Measurements from ENCODE around the gene EHHADH.

EHHADH gene

DNA sequence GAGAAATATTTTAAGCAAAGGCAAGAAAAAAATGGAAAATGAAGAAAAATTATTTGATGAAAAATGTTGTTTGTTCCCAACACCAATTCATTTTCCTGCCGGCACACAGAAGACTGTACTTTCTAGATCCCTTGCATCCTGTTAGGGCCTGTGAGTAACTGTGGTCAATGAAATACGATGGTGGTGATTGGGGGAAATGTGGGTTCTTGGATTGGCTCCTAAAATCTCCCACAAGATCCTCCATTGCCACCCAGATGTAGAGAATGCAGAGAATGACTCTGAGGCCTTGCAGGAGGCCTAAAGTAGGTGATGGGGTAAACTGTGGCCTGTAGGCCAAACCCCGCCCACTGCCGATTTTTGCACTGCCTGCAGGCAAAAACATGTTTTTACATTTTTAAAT is 54.6 kb downstream of the EHHADH start:
- DNase-seq (ENCODE audit: low spot score) = no peak

DNA sequence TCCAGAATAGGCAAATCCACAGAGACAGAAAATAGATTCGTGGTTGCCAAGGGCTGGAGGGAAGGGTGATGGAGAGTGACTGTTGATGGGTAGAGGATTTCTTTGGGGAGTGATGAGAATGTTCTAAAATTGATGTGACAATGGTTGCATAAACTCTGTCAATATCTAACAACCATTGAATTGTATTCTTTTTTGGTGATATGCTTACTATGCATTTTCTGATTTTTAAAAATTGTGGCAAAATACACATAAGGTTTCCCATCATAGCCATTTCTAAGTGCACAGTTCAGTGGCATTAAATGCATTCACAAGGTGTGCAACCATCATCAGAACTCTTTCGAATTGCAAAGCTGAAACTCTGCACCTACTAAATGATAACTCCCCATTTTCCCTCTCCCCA is 56.8 kb downstream of the EHHADH start:
- no peak for DNase-seq (ENCODE audit: low spot score)

DNA sequence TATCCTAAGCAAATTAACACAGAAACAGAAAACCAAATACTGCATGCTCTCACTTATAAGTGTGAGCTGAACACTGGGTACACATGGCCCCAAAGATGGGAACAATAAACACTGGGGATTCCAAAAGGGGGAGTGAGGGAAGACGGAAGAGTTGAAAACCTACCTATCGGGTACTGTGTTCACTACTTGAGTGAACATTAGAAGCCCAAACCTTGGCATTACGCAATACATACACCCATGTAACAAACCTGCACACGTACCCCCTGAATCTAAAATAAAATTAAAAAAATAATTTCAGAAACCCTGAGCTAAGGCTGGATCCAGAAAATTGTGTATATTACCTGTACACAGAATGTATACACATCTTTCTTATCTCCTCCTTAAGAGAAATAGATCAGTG is 58.2 kb downstream of the EHHADH start:
- DNase-seq (ENCODE audit: low spot score) = no peak

DNA sequence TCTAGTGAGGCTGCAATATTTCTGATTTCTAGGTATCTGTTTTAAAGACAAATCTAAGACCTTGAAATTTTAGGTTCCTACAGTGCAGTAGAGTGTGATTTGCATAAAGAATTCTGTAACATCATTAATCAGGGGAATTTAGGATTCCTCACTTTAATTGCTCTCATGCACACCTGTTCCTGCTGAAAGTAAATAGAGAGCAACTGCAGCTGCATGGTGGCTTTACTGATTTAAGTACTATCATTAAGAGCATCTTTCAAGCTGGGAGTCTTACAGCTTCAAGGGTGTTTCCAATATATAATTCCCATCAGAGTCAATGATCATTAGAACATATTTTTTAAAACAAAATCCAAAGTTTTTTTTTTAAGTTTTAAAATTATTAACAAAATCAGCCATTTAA is 65.0 kb downstream of the EHHADH start:
- no peak for DNase-seq (ENCODE audit: low spot score)

DNA sequence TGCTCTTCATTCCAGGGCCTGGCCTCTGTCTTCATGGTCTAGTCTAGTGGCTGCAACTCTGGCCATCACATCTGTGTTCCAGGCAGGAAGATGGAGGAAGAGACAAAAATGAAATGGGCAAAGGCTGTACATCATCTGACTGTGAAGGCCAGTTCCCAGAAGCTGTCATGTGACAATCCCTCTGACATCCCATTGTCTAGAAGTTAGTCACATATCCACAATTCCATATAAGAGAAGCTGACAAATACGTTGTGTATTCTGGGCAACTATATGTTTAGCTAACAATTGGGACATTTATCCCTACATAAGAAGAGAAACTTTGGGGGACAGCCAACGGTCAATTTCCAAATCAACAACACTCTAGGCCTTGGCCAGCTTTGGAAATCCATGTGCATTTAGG is 66.5 kb downstream of the EHHADH start:
- DNase-seq (ENCODE audit: low spot score) = no peak

DNA sequence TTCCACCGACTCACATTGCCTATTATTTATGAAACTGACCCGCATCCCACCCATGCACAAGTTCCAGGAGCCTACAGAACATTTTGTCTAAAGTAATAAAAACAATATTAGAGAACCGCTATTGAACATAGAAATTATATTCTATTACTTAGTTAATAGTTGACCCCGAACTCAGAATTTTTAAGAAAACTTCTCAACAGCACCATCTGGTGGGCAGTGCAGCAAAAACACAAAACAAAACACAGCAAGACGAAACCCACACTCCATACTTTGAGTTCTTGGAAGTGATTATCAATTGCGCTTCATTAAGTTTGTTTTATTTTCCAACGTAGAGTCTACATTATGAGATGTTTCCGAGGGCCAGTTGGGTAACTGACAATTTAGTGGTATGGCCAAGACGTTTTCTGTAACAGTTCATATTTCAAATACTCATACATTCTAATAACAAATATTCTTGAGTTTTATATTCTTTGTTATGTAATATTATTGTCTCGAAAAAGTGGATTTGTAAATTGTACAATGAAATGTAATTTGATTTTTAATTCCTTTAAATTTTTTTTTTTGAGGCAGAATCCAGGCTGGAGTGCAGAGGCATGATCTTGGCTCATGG is 77.0 kb downstream of the EHHADH start:
- DNase-seq (ENCODE audit: low spot score) = peak; percentile 43

DNA sequence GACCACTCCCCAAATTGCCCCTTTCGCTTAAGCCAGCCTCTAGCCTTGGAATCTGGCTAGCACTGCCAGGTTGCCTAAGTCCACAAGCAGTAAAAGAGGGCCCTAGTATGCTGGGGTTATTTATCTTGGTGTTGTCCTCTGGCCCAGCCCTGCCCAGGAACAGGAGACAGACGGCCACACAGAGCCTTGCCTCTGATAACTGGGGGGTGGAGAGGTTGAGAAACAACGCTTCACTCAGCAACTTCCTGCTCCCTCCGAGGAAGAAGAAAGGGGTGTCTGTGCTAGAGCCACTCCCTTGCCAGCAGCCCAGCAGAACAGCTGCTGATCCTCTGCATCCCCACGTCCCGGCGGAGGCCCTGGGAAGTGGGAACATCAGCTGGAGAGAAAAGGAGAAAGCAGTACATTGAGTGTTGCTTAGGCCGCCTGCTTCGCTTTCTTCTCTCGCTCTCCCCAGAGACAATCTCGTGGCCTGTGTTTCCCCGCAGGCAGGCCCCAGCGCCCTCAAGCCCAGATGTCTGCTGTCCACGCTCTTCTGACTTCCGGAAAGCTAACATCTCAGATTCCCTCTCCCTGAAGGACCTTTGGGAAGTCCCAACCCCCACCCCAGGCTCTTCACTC is 78.4 kb downstream of the EHHADH start:
- DNase-seq (ENCODE audit: low spot score) = peak; percentile 74

DNA sequence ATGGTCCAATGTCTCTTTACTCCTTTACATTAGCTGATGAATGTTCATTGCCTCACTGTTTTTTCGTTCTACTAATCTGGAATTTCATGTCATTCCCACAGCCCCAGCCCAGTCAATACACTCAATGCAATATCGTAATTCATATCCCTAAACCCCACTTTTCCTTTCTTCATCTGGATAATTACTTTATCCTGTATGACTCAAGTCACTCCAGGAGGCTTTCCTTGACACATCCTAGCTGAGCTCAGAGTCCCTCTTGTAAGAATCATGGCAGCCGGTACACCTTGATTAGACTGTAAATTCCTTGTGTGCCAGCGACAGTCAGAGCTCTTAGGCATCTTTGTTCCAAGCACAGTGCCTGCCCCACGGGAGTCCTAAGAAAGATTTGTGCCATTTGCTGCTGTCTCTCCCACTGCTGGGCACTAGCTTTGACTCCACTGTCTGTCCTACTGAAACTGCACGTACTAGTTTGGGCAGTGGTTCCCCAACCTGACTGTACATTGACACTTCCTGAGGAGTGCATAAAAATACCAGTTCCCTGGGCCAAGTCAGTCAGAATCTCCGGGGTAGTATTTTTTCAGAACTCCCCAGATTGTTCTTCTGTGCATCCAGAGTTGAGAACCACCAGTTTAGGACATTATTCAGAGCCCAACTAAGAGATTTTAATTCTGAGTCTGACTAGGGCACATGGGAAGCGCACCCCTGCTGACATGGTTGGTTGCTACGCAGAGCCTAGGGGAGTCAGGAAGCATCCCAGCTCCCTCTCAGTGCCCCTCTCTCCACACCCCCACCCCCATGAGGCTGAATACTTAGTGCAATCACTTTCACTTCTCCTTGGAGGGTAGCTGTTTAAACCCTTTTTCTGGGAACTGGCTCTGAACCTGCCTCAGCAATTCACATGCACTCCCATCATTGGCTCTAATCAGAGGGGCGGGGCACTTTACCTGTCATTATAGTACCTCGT is 81.5 kb downstream of the EHHADH start:
- no peak for DNase-seq (ENCODE audit: low spot score)

DNA sequence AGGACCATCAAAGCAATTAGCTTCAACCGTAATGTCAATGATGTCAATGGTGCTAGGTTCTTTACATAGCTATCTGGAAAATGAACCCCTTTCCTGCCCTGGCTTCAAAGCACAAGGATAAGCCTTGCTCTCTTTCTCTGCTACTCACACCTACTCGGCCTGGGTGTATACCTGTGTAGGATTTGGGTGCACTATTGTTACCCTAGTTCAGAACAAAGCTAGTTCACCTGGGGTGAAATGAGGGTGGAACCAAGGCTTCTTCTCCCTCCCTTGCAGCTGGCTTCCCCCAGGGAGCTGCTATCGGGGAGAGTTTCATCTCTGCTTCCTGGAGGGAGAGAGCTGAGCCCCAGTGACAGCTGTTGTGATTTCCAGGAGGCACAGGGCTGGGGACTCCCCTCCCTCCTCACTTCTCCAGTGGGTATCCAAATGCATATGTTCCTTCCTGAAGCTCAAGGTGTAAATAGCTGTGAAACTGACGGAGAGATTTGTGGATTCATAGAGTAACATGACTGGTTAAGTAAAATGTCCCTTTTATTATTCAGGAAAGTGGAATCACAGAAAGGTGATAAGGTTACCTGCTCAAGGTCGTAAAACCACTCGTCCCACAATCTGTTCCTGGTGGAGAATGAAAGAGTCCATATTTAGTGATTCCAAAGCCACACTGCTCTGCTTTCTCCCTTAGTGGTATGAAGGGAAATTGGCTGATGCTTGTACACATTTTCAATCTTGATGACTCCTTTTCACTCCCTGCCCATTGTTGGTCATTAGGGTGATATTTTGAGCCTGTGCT is 89.2 kb downstream of the EHHADH start:
- no peak for DNase-seq (ENCODE audit: low spot score)

DNA sequence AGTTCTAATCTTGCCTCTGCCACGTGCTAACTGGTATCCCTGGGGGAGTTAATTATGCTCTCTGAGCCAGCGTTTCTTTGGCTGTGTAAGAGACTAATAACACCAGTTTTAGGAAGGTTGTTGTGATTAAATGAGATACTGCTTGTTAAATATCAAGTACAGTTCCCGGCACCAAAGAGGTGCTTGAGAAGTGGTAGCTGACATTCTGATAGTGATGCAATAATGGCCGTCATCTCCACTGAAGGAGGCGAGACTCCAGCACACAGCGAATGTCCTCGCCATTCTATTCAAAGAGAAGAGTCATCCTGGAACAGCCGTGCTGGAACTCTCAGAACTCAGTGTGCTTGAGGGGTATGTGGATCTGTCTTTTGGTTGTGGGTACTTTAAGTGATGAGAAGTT is 91.2 kb downstream of the EHHADH start:
- no peak for DNase-seq (ENCODE audit: low spot score)

DNA sequence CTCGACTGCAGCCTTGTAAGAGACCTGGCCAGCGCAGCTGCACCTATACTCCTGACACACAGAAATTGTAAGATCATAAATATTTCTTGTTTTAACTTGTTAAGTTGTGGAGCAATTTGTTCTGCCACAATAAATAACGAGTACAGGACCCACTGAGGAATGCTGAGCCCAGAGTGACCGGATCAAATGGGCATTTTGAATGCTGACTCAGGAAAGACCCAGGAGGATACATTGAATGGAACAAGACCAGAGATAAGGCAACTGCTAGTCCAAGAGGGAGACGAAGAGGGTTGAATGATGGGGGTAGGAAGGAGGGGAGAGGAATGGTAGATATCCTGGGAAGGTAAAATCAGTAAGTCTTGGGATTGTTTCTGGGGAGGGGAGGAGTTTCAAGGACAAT is 92.1 kb downstream of the EHHADH start:
- no peak for DNase-seq (ENCODE audit: low spot score)

DNA sequence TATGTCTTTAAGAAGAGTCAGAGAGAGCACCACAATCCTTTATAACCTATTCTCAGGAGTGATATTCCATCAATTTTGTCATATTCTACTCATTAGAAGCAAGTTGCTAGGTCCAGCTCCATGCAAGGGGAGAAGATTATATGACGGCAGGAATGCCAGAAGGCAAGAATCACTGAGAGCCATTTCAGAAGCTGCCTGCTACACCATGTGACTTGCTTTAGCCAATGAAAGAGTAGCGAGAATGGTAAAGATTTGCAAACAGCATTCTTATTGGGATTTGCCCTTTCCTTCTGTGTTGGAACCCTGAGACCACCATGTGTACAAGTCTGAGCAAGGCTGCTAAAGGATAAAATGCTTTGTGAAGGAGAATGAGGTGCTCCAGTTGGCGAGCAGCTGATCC is 96.5 kb downstream of the EHHADH start:
- no peak for DNase-seq (ENCODE audit: low spot score)

DNA sequence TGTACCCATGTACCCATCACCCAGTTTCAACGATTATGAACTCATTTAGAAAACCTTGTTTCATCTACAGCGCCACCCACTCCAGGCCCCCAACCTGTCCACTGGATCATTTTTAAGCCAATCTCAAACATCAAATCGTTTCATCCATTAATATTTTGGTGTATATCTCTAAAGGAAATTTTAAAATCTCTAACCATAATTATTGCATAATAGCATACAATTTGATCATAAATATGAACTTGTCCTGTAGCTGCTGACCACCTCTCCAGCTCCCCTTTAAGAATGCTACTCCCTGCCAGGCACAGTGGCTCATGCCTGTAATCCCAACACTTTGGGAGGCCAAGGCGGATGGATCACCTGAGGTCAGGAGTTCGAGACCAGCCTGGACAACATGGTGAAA is 98.2 kb downstream of the EHHADH start:
- no peak for DNase-seq (ENCODE audit: low spot score)

DNA sequence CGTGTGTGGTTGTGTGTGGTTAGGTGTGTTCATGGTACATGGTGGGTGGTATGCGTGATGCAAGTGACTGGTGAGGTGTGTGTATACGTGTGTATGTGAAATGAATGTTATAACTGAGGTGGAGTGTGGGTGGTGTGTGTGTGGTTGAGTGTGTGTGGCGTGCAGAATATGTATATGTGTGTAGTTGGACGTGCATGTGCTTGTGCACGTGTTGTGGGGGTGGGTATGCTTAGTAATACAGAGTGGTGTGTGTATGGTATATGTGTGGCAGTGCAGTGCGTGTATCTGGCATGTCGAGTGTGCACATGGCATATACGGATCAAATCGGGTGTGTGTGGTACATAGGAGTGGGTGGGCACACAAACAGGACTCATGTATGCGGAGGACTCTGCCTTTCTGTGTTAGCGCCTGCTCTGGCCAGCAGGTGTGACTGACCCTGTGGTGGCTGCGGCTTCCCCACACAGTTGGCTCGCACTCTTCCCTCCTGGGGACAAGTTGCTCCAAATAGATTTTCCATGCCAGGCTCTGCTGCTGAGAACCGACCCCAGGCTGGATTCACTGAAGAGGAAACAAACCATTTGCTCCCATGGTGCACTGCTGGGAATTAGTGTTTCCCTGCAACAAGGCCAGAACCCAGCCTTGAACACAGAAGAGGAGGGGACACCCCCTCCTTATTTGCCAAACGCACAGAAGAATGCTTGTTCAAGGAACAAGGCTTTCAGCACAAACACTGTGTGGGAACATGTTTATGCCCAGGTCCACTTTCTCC is 99.8 kb downstream of the EHHADH start:
- DNase-seq (ENCODE audit: low spot score) = no peak

DNA sequence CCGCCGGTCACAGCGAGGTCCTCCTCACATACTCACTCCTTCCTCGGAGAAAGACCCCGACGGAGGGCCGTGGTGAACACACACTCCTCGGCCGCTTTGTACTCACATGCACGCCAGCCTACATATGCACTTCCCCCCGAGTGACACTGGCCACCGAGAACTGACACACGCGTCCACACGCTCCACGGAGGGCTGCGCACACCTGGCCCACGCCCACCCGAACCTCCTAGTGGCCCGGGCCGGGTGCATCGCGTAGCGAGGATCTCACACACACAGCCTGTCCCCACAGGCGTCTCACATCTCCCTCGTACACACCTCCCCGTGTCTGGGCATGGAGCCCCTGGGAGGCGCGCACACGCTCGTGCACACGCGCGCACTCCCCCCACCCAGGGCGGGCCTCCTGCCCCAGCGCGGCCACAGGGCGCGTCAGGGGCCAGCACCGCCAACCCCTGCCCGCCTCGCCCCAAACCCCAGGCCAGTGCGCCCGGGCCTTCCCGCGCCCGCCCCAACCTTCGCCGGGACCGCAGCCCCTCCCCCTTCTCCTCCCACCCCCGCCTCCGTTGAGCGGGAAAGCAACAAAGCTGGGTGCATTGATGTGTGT is 100.6 kb downstream of the EHHADH start:
- no peak for DNase-seq (ENCODE audit: low spot score)

DNA sequence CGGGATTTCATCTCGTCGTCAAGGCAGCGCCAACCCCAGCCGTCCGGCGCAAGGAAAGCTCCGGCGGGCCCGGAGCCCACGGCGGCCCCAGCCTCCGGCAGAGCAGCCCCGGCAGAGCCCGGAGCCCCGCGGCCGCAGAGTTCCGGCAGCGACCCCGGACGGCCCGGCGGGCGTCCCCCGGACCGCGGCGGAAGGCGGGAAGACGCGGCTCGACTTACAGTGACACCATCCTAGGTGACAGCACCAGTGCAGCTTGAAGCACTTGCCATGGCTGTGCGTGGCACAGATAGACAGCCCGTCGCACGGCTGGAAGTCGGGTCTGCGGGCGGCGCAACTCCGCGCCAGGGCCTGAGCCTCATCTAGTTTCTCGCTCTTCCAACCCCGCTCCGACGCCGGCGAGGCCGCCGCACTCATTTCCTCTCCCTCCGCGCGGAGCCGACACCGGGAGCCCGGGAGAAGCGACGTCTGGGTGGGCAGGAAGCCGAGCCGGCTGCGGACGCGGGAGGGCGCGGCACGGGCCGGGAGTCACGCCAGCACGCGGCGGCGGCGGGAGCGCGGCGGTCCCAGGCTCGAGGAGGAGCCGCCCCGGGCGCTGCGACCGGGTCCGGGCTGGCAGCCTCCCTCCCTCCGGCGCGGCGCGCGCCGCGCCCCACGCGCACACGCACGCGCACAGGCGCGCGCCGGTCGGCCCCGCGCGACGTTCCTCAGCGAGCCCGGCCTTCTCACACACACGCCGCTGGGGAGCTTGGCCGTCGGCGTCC is 101.3 kb downstream of the EHHADH start, which contains the start of gene C3orf70:
C3orf70 (minus strand) TSS at position 651 of the 761 bp plus-strand sequence; CDS start at position 414, 237 bp downstream.
- peak; percentile 50 for DNase-seq (ENCODE audit: low spot score)

DNA sequence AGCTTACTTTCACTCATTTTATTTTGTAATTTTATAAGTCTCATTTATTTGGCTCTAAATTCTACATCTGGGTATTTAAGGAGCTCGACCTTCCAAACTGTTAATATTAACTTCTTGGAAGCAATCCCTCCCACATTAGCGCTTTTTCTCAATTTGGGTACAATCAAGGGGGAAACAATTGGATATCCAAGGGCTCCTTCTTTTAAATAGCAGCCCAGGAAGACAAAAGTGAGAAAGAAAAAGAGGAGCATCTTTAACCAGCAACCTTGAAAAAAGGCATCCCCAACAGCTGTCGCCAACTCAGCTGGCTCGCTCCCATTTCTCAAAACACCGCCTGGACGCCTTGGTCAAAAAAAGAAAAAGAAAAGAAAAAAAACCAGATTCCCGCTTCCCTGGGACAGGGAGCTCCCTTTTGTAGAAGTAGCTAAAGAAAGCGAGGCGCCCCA is 101.9 kb downstream of the EHHADH start:
- no peak for DNase-seq (ENCODE audit: low spot score)

DNA sequence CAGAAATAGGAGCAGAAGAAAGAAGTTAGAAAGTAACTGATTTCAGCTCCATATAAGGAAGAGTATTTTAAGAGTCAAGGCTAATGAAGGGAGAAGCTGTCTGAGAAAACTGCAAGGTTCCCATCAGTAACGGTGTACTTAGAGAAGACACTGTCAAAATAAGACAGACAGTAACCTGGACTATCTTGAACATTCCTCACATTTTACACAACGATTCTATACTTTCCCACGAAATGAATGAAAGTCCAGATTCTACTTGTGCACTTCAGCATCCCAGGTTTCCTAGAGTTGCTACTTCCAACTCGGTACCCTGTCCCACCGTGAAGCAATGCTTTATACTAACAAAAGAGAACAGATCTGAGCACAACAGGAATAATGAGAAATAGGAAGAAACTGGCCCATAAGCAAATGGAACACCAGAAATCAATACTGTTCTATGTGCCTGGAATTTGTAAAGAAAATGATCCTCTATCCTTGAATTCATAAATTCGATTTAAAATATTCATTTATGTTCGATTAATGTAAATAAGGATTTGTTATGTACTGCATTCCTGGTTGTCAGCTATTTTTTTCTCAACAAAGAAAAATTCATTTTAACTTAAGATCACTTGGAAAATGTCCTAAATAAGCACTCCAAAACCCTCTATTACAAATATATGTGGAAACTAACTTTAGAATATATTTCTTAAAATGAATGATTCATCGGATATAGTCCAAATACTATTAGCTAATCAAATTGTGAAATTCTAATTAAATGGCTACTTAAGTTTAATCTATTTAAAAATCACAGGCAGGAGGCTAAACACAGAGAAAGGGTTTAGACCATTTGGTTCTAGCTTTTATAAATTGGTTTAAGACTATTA is 102.5 kb downstream of the EHHADH start:
- no peak for DNase-seq (ENCODE audit: low spot score)

DNA sequence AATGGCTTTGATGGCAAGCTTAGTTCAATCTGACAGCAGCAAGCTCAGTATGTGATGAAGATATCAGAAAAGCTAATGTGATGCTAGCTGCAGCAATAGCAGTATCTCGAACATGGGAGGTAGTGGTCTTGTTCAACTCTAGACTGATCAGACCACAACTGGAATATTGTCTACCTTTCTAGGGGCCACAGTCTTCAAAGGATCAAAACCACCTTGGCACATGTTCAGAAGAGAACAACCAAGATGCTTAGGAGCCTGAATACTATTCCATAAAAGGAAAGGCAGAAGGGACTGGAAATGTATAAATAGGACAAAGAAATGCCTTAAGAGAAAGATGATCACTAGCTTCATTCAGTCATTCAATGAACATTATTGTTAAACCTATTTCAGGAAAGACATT is 103.3 kb downstream of the EHHADH start:
- DNase-seq (ENCODE audit: low spot score) = no peak
